KBM-7 (cell line): Measurements from ENCODE around the gene PHLPP1.

ENCODE experiments used
- DNase-seq: peaks from one replicate; pipeline ENCODE4 v3.0.0-alpha.2; 2015
- in situ Hi-C: fragments of 300-500 bp; cut with MboI; formaldehyde crosslinking; loops from 2 replicates; pipeline ENCODE4 v1.14.3; 2020; ENCODE audit warnings: low sequenced_read_pairs, low pct_unique_long_range_greater_than_20kb, mixed read lengths

Gene PHLPP1

GRCh38 chr18:62981566-62981965, 266.2 kb downstream of the PHLPP1 start:
- no peak for DNase-seq
- in situ Hi-C loops: loop anchor here (25.0 kb wide), 2 partner anchors 369 to 794 kb away; partner anchors contain the start of genes PIGN and RELCH

DNA sequence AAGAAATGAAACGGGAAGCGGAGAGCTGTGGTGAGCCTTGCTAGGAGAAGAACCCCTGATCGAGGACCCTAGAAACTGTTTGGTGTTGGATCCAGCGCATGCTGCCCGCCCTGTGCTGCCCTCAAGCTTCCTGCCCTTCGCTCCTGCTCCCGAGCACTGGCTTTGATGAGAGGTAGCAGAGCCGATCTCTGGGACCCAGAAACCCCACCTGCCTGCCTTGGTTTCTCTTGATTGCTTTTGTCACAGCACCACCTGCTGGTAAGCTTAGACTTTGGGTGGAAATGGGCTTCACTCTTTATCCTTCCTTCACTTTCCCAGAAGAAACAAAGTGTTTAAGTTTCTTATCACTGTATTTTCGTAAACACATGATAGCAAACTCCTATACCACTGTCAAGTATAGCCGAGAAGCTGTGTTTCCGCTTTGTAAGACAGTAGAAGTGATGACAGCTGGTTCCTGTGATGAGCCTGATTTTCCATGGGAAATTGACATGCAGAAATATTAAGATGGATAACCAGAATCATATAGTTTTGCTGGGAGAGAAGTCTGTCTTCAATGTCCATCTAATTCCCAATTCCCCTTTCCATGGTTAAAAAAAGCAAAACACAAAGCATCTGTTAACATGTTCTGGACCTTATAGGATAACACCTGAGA, 267.4 kb downstream of the PHLPP1 start:
- DNase-seq: peak; percentile 68

GRCh38 chr18:62984656-62985315, 269.4 kb downstream of the PHLPP1 start:
- in situ Hi-C loops: loop anchor here (25.0 kb wide), 2 partner anchors 372 to 797 kb away; partner anchors contain the start of genes PIGN and RELCH
- no peak for DNase-seq

More for the DNA sequence above, 267.4 kb downstream of the PHLPP1 start:
- in situ Hi-C loops: loop anchor here (25.0 kb wide), 2 partner anchors 370 to 795 kb away; partner anchors contain the start of genes PIGN and RELCH

DNA sequence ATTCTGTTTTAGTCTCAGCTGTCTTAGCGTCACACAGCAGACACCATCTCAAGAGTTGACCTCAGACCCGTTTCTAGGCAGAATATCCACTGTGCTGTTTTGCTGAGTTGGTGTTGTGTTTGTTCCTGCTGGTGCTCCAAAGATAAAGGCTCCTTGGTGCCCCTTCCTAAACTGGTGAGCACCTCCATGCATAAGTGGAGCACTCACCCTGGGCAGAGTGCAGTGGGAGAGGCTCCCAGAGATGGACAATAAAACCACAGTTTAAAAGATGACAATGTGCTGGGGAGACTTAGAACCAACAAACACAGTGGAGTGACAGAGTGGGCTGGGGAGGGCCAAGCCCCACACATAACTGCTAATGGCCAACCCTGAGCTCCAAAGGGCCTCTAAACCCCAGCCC, 271.1 kb downstream of the PHLPP1 start:
- in situ Hi-C loops: loop anchor here (25.0 kb wide), 2 partner anchors 374 to 799 kb away; partner anchors contain the start of genes PIGN and RELCH
- no peak for DNase-seq

DNA sequence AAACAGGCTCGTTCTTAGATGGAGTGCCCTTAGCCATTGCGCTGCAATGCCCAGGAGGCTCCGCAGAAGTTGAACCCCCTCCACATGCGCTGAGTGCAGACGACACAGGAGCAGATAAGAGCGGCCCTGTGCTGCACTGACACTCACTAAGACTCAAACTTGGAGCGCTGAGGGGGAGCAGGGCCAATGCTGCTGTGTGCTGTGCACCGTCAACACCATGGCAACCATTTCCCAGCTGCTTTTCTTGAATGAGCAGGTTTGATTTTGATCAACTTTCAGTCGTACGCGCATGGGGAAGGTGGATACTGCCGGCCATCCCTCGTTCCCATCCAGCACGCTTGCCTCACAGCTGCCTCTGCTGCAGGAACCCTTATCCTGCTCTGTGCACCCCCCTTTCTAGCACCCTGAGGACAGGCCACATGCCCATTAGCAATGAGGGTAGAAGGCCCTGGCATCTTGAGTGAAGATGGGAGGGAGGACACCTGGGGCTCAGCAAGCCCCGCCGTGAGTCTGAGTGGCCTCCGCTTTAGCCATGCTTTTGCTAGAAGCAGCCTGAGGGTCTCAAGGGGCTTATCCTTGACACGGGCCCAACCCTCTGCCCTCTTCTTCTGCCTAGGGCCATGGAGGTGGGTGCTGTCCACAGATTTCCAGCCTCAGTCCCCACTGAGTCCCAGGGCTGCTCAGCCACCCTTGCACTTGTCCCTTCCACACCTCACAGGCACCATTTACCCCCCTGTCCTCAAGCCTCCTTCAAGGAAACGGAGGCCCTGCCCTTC, 271.9 kb downstream of the PHLPP1 start:
- no peak for DNase-seq
- in situ Hi-C loops: loop anchor here (25.0 kb wide), 2 partner anchors 375 to 800 kb away; partner anchors contain the start of genes PIGN and RELCH

DNA sequence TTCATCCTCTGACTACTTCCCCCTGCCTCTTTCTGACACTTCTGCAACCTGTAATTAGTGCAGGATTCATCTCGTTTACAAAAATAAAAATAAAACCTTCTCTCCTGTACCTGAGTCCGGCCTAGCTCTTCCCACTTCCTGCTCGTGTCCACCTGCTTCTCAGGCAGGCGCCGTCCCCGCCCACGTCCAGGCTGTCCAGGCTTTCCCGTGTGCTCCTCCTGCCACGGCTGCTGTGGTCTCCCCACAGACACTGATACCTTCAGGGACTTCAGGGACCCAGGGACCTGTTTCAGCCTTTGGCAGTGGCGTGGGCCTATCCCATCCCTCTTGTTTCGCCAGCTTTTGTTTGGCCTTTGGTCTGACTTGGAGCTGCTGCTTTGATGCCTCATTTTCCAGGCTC, 272.5 kb downstream of the PHLPP1 start:
- DNase-seq: no peak
- in situ Hi-C loops: loop anchor here (25.0 kb wide), 2 partner anchors 376 to 801 kb away; partner anchors contain the start of genes PIGN and RELCH

DNA sequence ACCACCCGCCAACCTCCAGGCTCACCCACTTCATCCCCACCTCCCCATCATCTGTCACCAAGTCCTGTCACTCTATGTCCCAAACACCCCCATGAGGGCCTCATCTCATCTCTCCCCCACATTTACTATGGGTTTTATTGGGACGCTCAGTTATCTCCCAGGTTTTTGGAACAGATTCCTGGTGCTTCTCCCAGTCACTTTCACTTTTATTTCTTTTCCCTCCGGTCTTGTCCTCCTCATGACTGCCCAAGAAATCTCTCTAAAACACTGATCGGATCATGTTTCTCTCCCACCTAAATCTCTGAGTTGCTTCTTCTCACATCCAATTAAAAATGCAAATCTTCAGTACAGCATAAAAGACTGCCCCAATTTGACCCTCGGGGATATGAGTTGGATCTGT, 273.1 kb downstream of the PHLPP1 start:
- in situ Hi-C loops: loop anchor here (25.0 kb wide), 2 partner anchors 376 to 801 kb away; partner anchors contain the start of genes PIGN and RELCH
- no peak for DNase-seq

DNA sequence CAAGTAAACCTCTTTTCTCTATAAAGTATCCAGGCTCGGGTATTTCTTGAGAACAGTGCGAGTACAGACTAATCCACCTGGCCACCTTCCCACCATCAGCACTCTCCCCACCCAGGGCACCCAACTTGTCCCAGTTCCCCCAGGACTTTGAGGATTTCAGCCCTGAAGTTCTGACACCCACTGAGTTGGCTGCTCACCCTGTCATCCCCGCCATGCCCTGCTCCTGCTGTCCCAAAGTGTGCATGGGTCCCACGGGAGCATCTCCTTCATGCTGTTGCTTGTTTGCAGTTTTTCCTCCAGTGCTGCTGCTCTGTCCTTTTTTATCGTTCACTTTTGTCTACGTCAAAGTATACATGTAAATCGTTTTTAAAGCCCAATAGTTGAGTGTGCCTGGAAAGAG, 273.9 kb downstream of the PHLPP1 start:
- DNase-seq: no peak
- in situ Hi-C loops: loop anchor here (25.0 kb wide), 2 partner anchors 377 to 802 kb away; partner anchors contain the start of genes PIGN and RELCH

DNA sequence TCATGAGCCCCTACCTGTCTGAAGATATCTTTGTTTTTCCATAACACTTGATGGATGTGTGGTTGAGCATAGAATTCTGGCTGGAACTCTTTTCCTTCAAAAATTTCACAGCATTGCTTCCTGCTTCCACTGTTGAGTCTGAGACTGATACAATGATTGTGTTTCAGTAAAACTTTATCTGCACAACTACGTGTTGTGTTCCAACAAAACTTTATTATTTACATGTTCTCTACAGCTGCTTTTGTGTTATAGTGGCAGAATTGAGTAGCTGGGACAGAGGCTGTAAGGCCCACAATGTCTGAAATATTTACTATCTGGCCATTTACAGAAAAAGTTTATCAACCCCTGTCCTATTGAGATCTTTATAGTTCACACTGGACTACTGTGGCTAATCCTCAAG, 275.3 kb downstream of the PHLPP1 start:
- no peak for DNase-seq
- in situ Hi-C loops: loop anchor here (25.0 kb wide), 2 partner anchors 378 to 803 kb away; partner anchors contain the start of genes PIGN and RELCH

GRCh38 chr18:62991389-62991788, 276.0 kb downstream of the PHLPP1 start:
- in situ Hi-C loops: loop anchor here (25.0 kb wide), 2 partner anchors 379 to 804 kb away; partner anchors contain the start of genes PIGN and RELCH
- DNase-seq: no peak

GRCh38 chr18:62991959-62992358, 276.6 kb downstream of the PHLPP1 start:
- in situ Hi-C loops: loop anchor here (25.0 kb wide), 2 partner anchors 380 to 805 kb away; partner anchors contain the start of genes PIGN and RELCH
- no peak for DNase-seq

DNA sequence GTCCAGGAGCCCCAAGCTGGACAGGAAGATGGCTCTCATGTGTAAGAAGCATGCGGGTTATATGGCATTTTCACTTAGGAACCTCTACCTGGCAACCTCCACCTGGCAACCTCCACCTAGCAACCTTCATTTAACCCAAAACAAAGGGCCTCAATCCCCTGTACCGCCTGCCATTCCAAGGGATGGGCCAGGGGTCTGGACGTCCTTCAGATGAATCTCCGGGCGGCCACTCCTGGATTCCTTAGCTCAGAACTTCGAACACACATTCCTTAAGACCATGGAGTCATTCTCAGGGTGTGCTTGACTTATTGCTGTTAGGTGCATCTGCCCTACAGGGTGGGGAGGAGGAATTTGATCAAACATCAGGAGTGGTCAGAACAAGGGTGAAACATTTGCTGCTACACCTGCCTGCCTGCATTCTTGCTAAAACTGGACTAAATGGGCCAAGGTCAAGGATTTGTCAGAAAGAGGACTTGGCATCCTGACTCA, 277.6 kb downstream of the PHLPP1 start:
- in situ Hi-C loops: loop anchor here (25.0 kb wide), 2 partner anchors 381 to 806 kb away; partner anchors contain the start of genes PIGN and RELCH
- DNase-seq: no peak

DNA sequence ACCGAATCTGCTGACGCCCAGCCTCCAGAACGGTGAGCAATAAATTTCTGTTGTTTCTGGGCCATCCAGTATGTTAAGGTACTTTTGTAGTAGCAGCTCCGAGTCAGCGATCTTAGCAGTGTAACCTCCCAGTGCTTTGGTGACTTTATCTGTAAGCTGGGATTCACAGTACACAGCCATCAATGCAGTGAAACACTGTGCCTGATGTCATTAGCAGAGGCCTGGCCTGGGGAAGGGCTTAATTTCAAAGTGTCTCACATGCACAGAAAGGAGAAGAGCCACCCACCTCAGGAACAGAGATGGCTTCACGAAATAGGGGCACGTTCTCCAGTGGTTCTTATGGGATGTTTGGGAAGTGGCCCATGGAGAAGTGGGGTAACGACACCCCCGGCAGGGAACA, 281.2 kb downstream of the PHLPP1 start:
- in situ Hi-C loops: loop anchor here (25.0 kb wide), 2 partner anchors 384 to 809 kb away; partner anchors contain the start of genes PIGN and RELCH

GRCh38 chr18:62997076-62997475, 281.7 kb downstream of the PHLPP1 start:
- DNase-seq: no peak
- in situ Hi-C loops: loop anchor here (25.0 kb wide), 2 partner anchors 385 to 810 kb away; partner anchors contain the start of genes PIGN and RELCH

More for the DNA sequence above, 281.2 kb downstream of the PHLPP1 start:
- no peak for DNase-seq

DNA sequence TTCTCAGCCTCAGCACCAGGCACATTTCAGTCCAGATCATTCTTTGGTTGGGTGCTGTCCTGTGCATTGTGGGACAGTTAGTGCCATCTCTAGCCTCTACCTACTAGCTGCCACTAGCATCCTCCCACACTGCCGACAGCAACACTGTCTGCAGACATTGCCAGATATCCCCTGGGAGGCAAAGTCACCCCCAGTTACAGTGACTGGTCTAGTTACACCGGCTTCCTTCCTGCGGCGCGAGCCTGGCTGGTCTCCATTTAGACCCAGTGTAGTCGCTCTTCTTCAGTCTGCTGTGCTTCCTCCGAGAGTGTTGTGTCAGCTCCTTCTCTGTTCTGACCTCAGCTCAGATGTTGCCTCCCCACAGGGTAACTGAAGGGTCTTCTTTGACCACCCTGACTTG, 283.1 kb downstream of the PHLPP1 start:
- DNase-seq: no peak
- in situ Hi-C loops: loop anchor here (25.0 kb wide), 2 partner anchors 386 to 811 kb away; partner anchors contain the start of genes PIGN and RELCH

- in situ Hi-C loops: loop anchor here (25.0 kb wide), 2 partner anchors 387 to 812 kb away; partner anchors contain the start of genes PIGN and RELCH
- DNase-seq: no peak
Observed at GRCh38 chr18:62999392-62999791, 284.1 kb downstream of the PHLPP1 start.

GRCh38 chr18:62999921-63000320, 284.6 kb downstream of the PHLPP1 start:
- in situ Hi-C loops: loop anchor here (25.0 kb wide), 3 partner anchors 388 to 813 kb away; partner anchors contain the start of genes PIGN and RELCH
- no peak for DNase-seq

DNA sequence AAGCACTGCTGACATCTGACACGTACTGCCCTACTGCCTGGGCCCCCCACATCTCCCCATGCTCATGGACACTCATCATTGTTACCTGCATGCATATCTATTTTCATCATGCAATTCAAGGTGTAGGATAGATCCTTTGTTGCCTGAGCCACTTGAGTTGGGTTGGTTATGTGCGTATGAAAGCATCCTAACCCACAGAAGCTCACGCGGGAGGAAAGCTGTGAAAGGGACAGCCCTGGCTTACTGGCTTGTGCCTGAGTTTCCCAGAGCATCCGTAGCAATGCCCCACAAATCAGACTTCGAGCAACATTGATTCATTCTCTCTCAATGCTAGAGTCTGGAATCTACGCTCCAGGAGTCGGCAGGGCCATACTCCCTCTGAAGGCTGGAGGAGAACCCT, 285.5 kb downstream of the PHLPP1 start:
- no peak for DNase-seq
- in situ Hi-C loops: loop anchor here (25.0 kb wide), 1 partner anchor 436 kb away; no protein-coding TSS in a partner anchor
